Coronary artery (tissue), 2 donors: ENCODE measurements around the gene GCK.

ENCODE experiments used
- DNase-seq: peaks from one replicate; pipeline ENCODE4 v3.0.0-alpha.2; 2017; ENCODE audit warnings: low spot score
- H3K27ac ChIP-seq, 2 donors: fragments of 200-600 bp; sonication (generic); one replicate each; pipeline ENCODE4 v1.5.1; 2016 to 2019
- H3K4me3 ChIP-seq: fragments of 200-600 bp; sonication (generic); 2 replicates; pipeline ENCODE4 v1.5.1; 2016; ENCODE audit warnings: mild to moderate bottlenecking, moderate library complexity
- TF ChIP-seq, protein P1 (sequence below): fragments of 200-600 bp; sonication (generic); IDR thresholded peaks from one replicate; pipeline ENCODE4 v1.5.1; 2019; ENCODE audit warnings: antibody characterized with exemption

The GCK gene

DNA sequence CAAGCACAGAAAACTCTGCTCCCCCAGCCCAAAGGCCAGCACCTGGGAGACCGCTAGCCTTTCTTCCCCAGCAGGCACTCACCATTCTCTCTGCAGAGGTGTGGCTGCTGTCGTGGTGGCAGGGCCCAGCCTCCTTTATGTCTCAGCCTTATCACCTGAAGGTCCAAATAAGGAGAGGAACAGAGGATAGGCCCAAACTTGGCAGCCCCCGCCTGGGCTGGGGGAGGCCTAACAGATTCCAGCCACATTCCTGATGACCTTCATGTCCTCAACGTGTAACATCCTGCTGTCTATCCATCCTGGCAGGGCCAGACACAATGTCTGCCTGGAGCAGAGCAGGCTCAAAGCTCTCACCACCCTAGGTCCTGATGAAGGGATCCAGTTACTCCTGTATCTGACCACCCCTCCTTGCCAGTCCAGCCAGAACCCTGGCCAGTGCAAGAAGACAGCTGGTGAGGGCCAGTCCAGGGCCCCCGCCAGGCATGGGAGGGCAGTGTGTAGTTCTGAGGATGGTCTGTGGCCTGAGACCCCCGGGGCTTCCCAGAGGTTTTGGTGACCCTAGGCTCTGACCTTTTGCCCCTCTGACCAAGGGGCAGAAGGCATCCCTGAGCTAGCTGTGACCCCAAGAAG is 47.9 kb downstream of the GCK start, which contains the start of gene MYL7:
Gene MYL7 (minus strand): TSS at position 112 of the 630 bp plus-strand sequence. CDS start 27 bp downstream, at position 85.
- TF ChIP-seq, protein P1, sequence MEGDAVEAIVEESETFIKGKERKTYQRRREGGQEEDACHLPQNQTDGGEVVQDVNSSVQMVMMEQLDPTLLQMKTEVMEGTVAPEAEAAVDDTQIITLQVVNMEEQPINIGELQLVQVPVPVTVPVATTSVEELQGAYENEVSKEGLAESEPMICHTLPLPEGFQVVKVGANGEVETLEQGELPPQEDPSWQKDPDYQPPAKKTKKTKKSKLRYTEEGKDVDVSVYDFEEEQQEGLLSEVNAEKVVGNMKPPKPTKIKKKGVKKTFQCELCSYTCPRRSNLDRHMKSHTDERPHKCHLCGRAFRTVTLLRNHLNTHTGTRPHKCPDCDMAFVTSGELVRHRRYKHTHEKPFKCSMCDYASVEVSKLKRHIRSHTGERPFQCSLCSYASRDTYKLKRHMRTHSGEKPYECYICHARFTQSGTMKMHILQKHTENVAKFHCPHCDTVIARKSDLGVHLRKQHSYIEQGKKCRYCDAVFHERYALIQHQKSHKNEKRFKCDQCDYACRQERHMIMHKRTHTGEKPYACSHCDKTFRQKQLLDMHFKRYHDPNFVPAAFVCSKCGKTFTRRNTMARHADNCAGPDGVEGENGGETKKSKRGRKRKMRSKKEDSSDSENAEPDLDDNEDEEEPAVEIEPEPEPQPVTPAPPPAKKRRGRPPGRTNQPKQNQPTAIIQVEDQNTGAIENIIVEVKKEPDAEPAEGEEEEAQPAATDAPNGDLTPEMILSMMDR = no peak
- Histone ChIP-seq H3K4me3 (no peak within 1 kb of the TSS), H3K27ac (no peak within 1 kb of the TSS)
- no peak for DNase-seq

DNA sequence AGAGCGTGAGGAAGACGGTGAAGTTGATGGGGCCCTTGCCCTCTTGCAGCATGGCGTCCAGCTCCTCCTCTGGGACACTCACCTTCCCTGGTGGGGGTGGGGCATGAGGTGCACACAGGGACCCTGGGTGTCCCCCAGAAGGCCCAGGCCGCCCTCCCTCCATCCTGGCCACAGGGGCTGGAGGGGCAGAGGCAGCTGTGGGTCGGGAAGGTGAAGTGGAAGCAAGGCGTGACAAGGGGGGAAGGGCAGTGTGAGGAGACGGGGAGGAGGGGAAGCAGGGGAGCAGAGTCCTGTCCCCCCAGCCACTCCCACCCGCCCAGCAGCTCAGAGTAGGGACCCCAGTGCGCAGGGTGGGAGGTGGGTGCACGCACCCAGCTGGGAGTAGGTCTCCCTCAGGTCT is 48.9 kb downstream of the GCK start:
- Histone ChIP-seq H3K27ac (no peak overlapping the region), H3K4me3 (no peak overlapping the region)
- DNase-seq = no peak
- TF ChIP-seq, protein P1 = no peak

DNA sequence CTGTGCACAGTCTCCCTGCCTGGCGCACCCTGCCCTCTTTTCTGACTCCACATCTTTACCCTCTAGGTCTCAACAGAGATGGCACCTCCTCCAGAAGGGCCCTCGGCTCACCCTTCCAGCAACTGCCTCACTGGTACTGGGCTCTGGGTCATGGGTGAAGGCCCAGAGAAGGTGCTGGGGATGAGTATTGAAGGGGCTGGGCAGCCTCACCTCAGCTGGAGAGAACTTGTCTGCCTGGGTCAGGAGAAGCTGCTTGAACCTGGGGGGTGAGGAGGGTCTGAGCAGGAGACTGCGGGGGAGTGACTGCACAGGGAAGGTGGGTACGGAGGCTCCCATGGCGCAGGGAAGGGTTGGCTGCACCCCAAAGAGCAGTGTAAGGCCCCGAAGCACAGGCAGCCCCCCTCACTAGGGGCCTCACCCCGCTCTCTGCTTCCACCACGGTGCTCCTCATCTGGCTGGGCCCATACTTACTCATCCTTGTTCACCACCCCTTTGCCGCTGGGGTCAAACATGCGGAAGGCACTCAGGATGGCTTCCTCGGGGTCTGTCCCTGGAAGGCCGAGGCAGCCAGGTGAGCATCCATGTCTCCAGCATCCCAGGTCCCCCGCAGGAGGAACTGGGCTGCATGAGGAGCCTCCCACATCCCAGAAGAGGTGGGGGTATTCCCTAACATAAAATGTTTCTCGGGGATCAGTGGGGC is 49.8 kb downstream of the GCK start:
- DNase-seq = no peak
- TF ChIP-seq, protein P1 = no peak
- Histone ChIP-seq H3K4me3 (no peak overlapping the region), H3K27ac (no peak overlapping the region)

DNA sequence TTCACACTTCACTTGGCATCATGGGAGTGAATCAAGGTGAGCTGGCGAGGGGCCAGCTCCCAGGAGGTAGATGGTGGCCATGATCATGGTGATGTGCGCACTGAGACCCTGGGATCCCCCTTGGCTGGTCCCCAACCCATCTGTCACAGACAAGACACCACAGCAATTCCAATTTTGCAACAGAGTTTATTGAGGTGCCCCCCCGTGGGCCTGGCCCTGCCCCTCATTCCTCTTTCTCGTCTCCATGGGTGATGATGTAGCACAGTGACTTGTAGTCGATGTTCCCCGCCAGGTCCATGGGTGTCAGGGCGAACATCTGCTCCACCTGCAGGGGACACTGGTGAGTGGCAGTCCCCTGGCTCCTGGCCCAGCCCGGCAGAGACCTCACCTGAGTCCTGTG is 50.5 kb downstream of the GCK start:
- H3K4me3 ChIP-seq = no peak overlapping the region
- DNase-seq = no peak
- TF ChIP-seq, protein P1 = no peak
- no peak overlapping the region for H3K27ac ChIP-seq

DNA sequence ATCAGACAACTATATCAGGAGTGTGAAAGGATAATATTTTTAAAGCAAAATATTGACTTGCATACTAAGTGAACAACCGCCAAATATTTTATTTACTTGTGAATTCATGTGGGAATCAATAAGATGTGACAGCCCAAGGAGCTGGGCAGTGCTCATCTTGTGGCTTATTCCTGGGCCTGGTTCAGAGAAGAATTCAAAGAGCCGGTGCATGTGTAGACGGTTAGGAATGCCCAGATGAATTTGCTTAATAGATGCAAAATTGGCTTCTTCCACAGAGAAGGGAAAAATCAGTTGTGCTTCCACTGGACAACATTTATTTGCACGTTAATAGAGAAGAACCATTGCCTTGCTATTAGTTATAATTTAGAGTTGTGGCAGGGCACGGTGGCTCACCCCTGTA is 52.5 kb downstream of the GCK start:
- TF ChIP-seq, protein P1 = no peak
- no peak overlapping the region for H3K27ac ChIP-seq
- H3K4me3 ChIP-seq = no peak overlapping the region
- DNase-seq = no peak

DNA sequence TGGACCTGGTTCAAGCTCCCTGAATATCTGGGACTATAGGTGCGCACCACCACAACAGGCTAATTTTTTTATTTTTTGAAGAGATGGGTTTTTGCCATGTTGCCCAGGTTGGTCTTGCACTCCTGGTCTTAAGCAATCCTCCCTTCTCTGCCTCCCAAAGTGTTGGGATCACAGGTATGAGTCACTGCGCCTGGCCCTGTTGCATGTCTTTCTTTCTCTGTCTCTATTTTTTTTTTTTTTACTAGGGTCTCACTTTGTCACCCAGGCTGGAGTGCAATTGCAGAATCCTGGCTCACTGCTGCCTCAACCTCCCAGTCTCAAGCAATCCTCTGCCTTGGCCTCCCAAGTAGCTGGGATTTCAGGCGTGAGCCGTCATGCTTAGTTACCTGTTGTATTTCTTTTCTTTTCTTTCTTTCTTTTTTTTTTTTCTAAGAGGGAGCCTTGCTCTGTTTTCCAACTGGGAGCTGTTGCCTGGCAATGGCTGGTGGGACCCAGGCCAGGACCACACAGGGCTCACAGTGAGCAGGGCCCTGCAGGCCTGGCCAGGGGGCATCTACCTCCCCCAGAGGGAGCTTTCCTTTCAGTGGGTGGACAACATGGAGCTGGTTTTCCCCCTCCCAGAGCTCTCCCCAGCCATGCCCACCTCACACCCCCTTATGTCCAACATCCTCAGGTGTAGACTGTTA is 54.2 kb downstream of the GCK start:
- DNase-seq = no peak
- TF ChIP-seq, protein P1 = no peak

More for the DNA sequence above, 54.2 kb downstream of the GCK start:
- H3K4me3 ChIP-seq = no peak overlapping the region
- no peak overlapping the region for H3K27ac ChIP-seq
